ENCODE results near the gene HOXA9. TPM values are rescaled to one million over a fixed set of nuclear protein-coding genes. Genes with fewer than 3 reads are reported as not detected.

Gene HOXA9
- polyA plus RNA-seq, 4 donors = 86.6 to 118 (median 107) TPM

GRCh38 chr7:27189295-27189996 lies 24.1 kb upstream of the HOXA9 start:
- DNase-seq (ENCODE audit: low read depth in 4 of 4, low spot score in 2 of 4) = no peak

DNA sequence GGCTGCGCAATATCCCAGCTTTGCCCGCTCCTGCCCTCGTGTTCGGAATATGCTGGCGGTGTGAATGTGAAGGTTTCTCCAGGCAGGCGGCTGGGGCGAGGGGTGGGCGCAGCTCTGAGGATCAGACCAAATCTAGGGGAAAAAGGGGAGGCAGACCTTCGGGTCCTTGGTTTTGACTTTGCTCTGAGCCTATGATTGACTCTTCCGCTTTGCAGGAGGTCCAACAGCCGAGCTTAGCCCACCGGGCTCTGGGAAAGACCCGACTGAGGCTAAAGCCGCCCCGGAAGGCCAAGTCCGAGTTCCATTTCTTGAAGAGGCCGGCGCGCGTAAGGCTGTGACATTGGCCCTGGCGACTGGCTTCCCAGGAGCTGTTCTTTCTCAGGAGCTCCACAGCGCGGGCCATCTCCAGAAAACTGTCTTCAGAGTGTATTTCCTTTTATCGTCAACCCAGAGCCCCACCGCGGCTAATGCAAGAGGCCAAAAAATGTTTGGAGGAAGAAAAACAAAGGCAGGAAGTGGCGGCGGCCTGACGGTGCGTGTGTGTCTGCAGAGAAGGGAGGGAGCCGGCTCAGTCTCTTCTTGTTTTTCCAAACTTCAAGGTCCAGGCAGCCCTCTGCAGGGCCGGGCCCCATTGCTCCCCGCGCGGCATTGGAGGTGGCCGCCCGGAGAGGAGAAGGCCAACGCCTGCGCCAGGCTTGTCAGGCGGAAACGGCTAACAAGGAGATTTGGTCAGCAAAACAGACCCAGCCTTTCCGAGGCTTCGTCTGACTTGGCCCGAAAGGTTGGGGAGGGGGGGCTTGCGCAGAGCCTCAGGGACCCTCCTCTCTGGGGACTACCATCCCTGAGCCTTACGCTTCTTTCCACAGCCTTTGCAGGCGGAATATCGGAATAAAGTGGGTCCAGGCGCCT lies 23.3 kb upstream of the HOXA9 start:
- DNase-seq (ENCODE audit: low read depth in 4 of 4, low spot score in 2 of 4) = no peak

- DNase-seq (ENCODE audit: low read depth in 4 of 4, low spot score in 2 of 4) = no peak
Measured at GRCh38 chr7:27187475-27188385, 22.4 kb upstream of the HOXA9 start.

GRCh38 chr7:27186668-27187474 lies 21.5 kb upstream of the HOXA9 start:
- no peak for DNase-seq (ENCODE audit: low read depth in 4 of 4, low spot score in 2 of 4)

DNA sequence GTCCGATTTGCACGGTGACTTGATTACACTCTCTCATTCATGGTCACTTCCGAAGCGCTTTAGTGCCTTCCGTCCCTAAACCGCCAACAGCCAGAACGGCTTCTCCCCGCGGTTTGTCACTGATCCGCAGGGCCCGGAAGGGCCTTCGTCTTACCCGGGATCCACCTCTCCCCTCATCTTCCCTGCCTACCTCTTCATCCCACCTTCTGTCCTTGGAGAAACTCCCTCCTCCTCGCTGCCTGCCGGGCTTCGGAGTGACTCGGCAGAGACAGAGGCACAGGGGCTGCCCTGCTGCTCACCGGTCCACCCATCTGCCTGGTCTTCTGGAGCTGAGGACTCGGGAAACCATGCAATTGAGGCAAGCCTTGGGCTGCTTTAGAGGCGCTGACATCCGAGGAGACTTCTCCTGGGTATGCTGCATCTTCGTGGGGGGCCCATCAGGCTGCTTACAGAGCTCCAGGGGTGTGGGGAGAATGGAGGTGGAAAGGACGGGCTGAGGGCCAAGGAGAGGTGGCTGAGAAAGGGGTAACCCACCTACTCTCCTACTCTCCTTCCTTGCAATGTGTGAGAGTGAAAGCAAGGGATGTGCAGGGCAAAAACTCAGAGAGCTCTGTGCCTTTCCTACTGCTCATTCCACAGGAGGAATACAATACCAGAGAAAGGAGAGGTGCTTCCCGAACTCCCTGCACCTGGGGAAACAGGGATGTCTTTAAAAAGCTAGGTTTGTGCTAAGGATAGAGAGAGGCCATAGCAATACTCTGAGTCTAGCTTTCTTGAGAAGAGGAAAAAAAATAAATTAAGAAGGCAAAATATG lies 20.7 kb upstream of the HOXA9 start:
- DNase-seq (ENCODE audit: low read depth in 4 of 4, low spot score in 2 of 4) = no peak

DNA sequence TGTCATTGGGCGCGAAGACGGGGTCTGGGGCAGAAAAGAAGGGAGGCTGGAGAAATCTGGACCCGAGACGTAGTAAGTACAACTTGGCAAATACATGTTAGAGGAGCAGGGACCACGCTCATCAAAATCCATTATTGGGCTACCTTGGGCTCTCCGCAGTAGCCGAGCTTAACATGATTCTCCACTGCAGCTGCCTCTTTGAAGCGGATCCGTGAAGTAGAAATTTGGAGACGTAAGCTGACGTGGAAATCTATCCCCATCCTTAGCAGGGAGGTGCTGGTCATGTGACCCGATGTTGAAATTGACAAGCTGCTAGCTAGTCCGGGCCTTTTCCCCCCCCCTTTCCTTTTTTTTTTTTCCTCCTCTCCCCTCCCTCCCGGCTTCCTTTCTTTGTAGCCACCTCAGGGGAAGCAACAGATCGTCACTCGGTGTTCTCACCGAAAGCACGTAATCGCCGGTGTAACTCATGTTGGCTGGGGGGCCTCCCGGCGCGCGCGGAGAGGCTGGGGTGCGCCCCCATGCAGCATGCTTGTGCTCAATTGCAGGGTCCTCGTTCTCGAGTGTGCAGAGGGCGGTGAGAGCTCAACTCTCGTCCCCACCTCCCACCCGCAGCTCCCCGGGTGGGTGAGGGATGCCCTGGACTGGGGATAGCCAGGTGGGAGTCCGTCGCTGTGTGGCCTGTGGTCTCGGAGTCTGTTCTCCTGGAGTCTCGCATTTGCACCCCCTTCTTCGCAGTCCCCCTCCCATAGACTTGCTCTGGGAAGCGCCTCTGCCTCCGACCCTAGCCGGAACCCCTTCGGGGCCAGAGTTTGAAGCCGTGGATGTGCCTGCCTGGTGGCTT lies 19.9 kb upstream of the HOXA9 start, which contains the start of gene HOXA11:
Gene HOXA11 (minus strand): TSS at position 220 of the 841 bp plus-strand sequence. CDS start 88 bp downstream, at position 132.
- peak in 3 of 4 donors; percentile 90 to 94 (median 90) for DNase-seq (ENCODE audit: low read depth in 4 of 4, low spot score in 2 of 4)

- no peak for DNase-seq (ENCODE audit: low read depth in 4 of 4, low spot score in 2 of 4)
Measured at GRCh38 chr7:27184337-27185012, 19.1 kb upstream of the HOXA9 start.

DNA sequence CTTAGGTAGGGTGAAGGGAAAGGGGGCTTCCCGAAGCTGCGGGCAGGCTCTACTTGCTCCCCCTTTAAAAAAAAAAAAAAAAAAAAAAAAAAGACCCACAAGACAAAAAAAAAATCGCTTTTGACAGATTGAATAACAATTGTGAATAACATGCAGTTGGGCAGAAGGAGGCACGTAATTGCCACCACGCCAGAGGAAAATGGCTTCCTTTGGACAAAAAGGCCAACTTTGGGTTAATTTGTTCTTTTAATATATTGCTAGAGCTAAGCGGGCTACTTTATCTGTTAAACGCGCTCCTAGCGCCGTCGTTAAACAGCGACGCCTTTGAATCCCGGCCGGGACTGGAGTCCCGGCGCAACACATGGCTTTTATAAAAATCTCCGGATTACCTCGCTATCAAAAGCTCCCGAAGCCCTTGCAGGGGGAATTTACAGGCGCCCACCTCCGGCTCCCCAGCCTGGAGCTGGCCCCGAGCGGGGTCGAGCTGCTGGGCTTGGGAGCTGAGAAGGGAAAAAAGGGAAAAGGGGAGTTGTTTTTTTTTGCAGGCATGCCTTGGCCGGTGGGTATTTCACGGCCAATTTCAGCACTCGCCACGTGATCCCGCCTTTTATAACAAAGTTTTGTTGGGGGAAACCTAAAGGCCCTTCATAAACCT lies 18.5 kb upstream of the HOXA9 start:
- DNase-seq (ENCODE audit: low read depth in 4 of 4, low spot score in 2 of 4) = no peak

DNA sequence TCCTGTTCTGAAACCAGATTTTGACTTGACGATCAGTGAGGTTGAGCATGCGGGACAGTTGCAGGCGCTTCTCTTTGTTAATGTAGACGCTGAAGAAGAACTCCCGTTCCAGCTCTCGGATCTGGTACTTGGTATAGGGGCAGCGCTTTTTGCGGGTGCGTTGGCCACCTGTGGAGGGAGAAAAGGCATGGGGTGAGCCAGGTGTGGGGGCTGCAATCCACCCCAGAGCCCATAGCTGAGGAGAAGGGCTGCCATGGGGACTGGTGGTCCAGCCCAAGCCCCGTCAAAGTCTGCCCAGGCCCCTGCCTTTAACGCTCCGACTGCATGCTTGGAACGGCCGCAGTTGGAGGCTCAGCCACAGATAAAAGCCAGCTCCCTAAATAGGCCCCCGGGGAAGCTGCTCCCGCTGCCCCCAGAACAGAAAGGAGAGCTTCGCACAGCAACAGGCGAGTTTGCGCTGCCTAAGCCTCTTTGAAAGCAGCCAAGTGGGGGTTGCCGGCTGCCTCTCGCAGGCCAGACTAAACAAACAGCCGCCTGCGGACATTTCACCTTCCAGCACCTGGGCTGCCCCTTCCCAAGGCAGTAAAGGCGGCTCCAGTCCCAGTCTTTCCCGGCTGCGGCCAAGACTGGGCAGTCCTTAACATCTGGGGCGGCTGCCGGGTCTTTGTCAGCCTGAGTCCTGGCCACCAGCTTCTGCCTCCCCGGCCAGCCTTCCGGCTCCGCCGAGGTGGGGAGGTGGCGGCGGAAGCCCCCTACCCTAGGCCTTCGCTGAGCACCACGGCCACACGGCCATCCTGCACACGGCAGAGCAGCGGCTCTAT lies 17.7 kb upstream of the HOXA9 start:
- no peak for DNase-seq (ENCODE audit: low read depth in 4 of 4, low spot score in 2 of 4)

DNA sequence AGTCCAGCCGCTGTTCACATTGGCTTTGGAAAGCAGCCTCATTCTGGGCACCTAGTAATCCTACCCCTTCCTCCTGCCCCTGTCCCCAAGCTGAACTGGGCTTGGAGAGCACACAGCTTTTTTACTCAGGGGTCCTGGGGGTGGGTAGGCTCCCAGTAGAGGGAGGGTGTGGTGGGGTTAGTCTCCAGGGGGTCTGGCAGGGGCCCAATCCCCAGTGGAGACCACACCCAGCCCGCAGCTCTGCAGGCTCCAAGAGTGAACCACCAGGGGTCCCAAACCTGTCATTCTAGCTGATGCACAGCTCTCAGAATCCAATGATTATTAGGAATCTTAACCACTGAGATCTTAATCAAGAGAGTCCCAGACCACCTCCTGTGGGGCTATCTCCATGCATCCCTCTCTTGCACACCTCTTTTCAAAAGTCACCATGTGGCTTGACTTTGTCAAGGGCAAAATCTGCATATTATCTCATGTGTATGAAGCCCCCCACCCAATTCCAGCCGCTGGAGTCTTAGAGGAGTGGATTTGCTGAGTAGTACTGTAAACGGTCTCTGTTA lies 17.0 kb upstream of the HOXA9 start:
- DNase-seq (ENCODE audit: low read depth in 4 of 4, low spot score in 2 of 4) = no peak

DNA sequence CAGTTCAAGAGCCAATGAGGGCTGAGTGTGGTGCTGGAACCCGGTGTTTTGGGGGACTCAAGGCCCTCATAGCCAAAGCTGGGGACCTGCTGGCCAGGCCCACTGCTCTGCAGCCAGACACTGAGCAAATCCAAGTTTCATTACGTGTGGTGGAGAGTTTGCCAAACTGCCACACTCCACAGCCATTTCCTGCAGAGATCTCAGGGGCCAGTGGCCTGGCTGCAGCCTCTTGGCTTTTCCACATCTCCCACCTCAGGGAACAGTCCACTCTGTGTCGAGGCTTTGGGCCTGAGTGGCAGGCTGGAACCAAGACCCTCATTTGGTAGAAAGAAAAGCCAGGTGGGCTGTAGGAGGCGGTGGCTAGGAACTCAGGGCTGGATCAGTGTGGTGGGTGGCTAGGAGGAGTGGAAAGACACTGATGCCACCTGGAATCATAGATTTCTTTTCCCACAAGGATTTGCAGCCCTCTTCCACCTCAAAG lies 16.5 kb upstream of the HOXA9 start:
- no peak for DNase-seq (ENCODE audit: low read depth in 4 of 4, low spot score in 2 of 4)

- no peak for DNase-seq (ENCODE audit: low read depth in 4 of 4, low spot score in 2 of 4)
Measured at GRCh38 chr7:27180431-27181420, 15.4 kb upstream of the HOXA9 start.

- peak in 1 of 4 donors; percentile 88 for DNase-seq (ENCODE audit: low read depth in 4 of 4, low spot score in 2 of 4)
Measured at GRCh38 chr7:27179503-27180430, 14.4 kb upstream of the HOXA9 start.
